ENCODE results near the gene UGT1A8. TPM values are rescaled to one million over a fixed set of nuclear protein-coding genes. Genes with fewer than 3 reads are reported as not detected.

UGT1A8 gene
- total RNA-seq, 4 donors from 2014 or later: 1.1 to 15.1 (median 9.4) TPM

GRCh38 chr2:233780771-233781170, 163.3 kb downstream of the UGT1A8 start:
- H3K4me1 ChIP-seq: no peaks in the 10 kb centered on the region
- no peak for DNase-seq
- in situ Hi-C loops (cut with MboI; ENCODE audit: low pct_ligation_motif_present in 1 of 4, low pct_unique_long_range_greater_than_20kb in 1 of 4, low sequenced_read_pairs in 3 of 4): no loop called here
- H3K36me3 ChIP-seq: no peaks in the 10 kb centered on the region
- H3K9me3 ChIP-seq: no peaks in the 10 kb centered on the region
- intact Hi-C loops (cut with DNase I; ENCODE audit: low total_unique reads): no loop called here
- H3K27me3 ChIP-seq: peaks cover 3% of the 10 kb centered on the region
- 68 to 75% methylated on average over 4 of the region's 4 CpGs for WGBS, 2 donors (ENCODE audit: low coverage in 1 of 2)
- H3K27ac ChIP-seq: no peak overlapping the region
- no peak for TF ChIP-seq POLR2AphosphoS5 (IDR thresholded peaks at IDR 0.05)
- no peak for TF ChIP-seq CTCF (IDR thresholded peaks at IDR 0.05)
- TF ChIP-seq EP300 (IDR thresholded peaks at IDR 0.05; ENCODE audit: low read depth): no peak
- no peak for TF ChIP-seq POLR2A (IDR thresholded peaks at IDR 0.05)
- no peak overlapping the region for H3K4me3 ChIP-seq

DNA sequence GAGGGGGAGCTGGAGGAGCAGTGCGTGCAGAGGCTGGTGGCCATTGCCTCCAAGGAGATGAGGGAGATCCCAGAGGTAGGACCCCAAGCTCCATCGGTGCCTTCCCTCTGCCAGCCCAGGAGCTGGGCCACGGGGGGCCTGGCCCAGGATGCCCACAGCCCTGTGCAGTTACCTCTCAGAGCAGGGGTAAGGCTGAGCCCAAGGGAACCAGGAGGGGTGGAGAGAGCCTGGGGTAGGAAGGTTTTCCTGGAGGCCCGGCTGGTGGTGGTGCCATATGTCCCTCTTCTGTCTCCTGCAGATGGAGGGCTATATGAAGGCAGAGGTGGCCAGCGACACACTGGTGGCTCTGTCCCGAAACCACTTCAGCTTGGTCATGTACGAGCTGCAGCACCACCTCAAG, 172.1 kb downstream of the UGT1A8 start:
- DNase-seq: no peak

GRCh38 chr2:233791151-233791882, 173.9 kb downstream of the UGT1A8 start:
- intact Hi-C loops (cut with DNase I; ENCODE audit: low total_unique reads): no loop called here
- 77 to 87% methylated on average over 7 to 18 of the region's 18 CpGs for WGBS, 2 donors (ENCODE audit: low coverage in 1 of 2)

More for the DNA sequence above, 172.1 kb downstream of the UGT1A8 start:
- Histone ChIP-seq H3K9me3 (no peaks in the 10 kb centered on the region), H3K4me1 (no peaks in the 10 kb centered on the region), H3K4me3 (no peak overlapping the region), H3K36me3 (no peaks in the 10 kb centered on the region), H3K27me3 (peaks cover 3% of the 10 kb centered on the region), H3K27ac (no peak overlapping the region)
- no peak for TF ChIP-seq CTCF (IDR thresholded peaks at IDR 0.05)
- TF ChIP-seq POLR2A (IDR thresholded peaks at IDR 0.05): no peak
- no peak for TF ChIP-seq EP300 (IDR thresholded peaks at IDR 0.05; ENCODE audit: low read depth)
- TF ChIP-seq POLR2AphosphoS5 (IDR thresholded peaks at IDR 0.05): no peak
- in situ Hi-C loops (cut with MboI; ENCODE audit: low pct_ligation_motif_present in 1 of 4, low pct_unique_long_range_greater_than_20kb in 1 of 4, low sequenced_read_pairs in 3 of 4): no loop called here
- WGBS, 2 donors (ENCODE audit: low coverage in 1 of 2): 96% methylated on average over 5 of the region's 7 CpGs; no CpG with 5 or more reads in 1 of the 2 donors
- intact Hi-C loops (cut with DNase I; ENCODE audit: low total_unique reads): loop anchor here (5.0 kb wide), 1 partner anchor 1772 kb away; no protein-coding TSS in a partner anchor

DNA sequence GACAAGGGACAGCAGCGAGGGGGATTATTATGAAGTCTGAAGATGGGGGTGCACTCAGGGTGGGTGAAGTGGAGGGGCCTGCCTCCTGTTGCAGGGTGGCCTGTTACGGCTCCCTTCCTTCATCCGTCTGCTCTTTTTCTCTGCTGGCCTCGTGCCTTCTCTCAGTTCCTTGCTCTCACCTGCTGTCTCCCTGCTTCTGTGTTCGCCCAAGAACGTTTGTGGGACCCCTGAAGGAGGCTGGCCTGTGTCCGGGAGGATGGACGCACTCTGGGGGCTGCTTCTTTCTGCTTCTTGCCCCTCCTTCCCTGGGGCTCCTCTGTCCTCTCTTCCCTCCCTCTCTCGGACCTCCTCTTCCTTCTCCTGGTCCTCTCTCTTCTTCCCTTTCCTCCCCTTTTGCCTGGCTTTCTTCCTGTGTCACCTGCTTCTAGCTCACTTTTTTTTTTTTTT, 174.5 kb downstream of the UGT1A8 start:
- no peak overlapping the region for H3K4me3 ChIP-seq
- WGBS, 2 donors (ENCODE audit: low coverage in 1 of 2): 75 to 91% methylated on average over 5 to 9 of the region's 9 CpGs

More at GRCh38 chr2:233791151-233791882, 173.9 kb downstream of the UGT1A8 start:
- H3K4me1 ChIP-seq: no peaks in the 10 kb centered on the region
- no peaks in the 10 kb centered on the region for H3K36me3 ChIP-seq
- H3K27me3 ChIP-seq: no peaks in the 10 kb centered on the region
- TF ChIP-seq POLR2AphosphoS5 (IDR thresholded peaks at IDR 0.05) (no peak), POLR2A (IDR thresholded peaks at IDR 0.05) (no peak), CTCF (IDR thresholded peaks at IDR 0.05) (no peak), EP300 (IDR thresholded peaks at IDR 0.05; ENCODE audit: low read depth) (no peak)
- H3K4me3 ChIP-seq: no peak overlapping the region
- H3K9me3 ChIP-seq: no peaks in the 10 kb centered on the region
- no peak for DNase-seq
- no peak overlapping the region for H3K27ac ChIP-seq
- in situ Hi-C loops (cut with MboI; ENCODE audit: low pct_ligation_motif_present in 1 of 4, low pct_unique_long_range_greater_than_20kb in 1 of 4, low sequenced_read_pairs in 3 of 4): no loop called here

More for the DNA sequence above, 174.5 kb downstream of the UGT1A8 start:
- in situ Hi-C loops (cut with MboI; ENCODE audit: low pct_ligation_motif_present in 1 of 4, low pct_unique_long_range_greater_than_20kb in 1 of 4, low sequenced_read_pairs in 3 of 4): no loop called here
- TF ChIP-seq POLR2A (IDR thresholded peaks at IDR 0.05): no peak
- no peak for TF ChIP-seq POLR2AphosphoS5 (IDR thresholded peaks at IDR 0.05)
- TF ChIP-seq EP300 (IDR thresholded peaks at IDR 0.05; ENCODE audit: low read depth): no peak
- no peak for TF ChIP-seq CTCF (IDR thresholded peaks at IDR 0.05)
- Histone ChIP-seq H3K9me3 (no peaks in the 10 kb centered on the region), H3K36me3 (no peaks in the 10 kb centered on the region), H3K27ac (no peak overlapping the region), H3K27me3 (no peaks in the 10 kb centered on the region), H3K4me1 (no peaks in the 10 kb centered on the region)
- no peak for DNase-seq
- intact Hi-C loops (cut with DNase I; ENCODE audit: low total_unique reads): no loop called here
